GM21576 (cell line): ENCODE measurements around the gene PCSK5.

ENCODE experiments used
- ATAC-seq: cut with Tn5 transposase; IDR thresholded peaks from one replicate; pipeline ENCODE4 v1.9.1; 2021; ENCODE audit warnings: mild to moderate bottlenecking, moderate library complexity; ENCODE audit not compliant: unreplicated experiment

PCSK5 gene

DNA sequence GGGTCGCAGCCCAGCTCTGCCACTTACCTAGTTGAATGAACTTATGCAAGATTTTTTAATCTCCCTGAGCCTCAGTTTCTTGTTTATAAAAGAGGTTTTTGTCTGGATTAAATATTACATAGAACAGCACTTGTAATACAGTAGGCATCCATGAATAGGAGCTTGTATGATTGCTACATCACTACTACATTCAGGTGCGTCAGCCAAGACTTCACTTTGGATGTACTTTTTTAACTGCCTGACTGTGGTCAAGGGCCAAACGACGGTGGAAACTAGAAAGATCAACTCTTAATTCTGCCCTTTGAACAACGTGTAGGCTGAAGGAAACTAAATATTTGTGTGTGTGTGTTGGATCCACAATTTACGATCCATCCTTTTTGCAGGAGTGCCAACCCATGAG, 330.9 kb downstream of the PCSK5 start:
- no peak for ATAC-seq

DNA sequence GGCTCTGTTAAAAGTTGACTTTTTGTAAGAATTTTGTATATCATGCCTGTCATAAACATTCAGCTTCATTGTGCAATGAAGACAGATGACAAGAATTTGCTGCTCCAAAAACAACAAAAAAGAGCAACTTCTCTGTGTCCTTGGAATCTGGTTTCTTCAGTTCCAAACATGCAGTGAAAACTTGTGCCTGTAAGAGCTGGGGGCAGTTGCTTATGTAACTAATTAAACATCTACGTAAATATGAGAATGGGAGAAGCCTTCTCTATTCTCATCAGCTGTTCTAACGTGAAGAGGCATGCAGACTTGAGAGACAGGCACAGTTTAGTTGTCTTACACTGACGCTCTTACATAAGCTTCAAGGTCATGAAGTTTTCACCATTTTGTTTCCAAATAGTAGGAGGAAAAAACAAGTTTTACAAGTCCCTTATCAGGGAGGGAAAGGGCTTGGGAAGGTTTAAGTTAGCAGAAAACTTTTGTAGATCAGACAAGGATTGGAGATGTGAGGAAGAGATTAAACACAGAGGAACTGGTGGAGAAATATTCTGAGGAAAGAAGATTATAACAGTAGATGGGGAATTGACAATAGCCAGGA, 333.4 kb downstream of the PCSK5 start:
- no peak for ATAC-seq

DNA sequence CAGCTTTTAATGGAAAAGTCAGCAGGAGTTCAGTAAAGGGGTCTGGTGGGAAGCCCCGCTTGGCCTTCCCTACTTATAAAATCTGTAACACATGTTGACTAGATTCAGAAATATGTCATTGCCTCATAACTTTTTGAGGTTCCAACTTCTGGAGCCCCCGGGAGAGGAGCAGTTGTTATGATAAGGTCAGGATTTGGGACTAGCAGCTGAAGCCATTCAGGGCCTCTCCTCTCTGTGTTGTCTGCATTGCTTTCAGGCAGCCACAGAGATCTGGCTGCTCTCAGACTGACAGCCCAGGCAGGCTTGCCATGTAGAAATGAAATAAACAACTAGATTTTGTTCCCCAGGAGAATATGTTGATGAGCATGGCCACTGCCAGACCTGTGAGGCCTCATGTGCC, 336.7 kb downstream of the PCSK5 start:
- no peak for ATAC-seq

DNA sequence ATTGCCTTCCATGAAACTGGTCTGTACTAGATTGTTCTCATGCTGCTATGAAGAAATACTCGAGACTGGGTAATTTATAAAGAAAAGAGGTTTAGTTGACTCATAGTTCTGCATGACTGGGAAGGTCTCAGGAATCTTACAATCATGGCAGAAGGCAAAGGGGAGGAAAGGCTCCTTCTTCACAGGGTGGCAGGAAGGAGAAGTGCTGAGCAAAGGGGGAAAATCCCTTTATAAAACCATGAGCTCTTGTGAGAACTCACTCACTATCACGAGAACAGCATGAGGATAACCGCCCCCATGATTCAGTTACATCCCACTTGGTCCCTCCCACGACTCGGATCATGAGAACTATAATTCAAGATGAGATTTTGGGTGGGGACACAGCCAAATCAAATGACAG, 340.5 kb downstream of the PCSK5 start:
- ATAC-seq = no peak

DNA sequence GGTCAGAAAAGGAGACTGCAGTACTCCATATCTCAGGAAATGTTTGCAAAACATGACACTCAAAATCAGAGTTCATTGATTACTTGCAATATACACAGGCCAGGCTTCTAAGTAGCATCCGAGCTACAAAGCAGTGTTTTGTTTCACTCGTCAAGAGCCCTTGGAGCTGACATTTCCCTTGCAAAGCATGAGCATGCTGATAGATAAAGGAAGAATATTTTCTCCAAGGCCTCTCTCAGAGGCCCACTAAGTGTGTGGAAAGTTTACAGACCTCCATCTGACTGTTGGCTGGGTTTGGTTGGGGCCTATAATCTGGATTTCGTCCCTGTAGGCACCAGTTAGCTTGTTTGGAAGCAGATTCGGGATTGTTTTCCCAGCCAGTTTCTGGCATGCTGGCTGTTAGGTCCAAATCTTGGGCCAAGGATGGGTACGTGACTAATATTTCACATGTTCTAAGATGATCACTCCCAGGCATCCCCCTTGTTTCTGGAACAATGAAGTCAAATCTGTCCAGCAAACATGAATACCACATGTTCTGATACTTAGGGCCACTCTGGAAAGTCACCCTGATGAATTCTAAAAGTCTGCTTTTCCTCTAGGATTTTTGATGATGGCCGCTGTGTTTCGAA, 342.5 kb downstream of the PCSK5 start:
- ATAC-seq = no peak

DNA sequence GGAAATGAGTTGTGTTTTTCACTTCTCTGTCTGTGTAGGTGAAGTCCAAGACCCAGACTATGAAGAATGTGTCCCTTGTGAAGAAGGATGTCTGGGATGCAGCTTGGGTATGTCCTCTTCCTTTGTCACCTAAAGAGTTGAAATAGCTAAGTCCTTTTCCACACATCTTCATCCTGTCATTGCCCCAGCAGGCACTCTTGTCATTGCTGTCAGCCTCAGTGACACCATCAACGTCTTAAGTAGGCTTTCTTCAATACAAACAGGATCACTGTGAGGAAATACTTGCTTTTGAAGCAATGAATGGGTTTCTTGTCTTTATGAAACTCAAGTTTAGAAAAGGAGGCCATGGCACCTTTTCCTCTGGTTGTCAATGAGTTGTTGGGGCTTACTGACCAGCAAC, 350.1 kb downstream of the PCSK5 start:
- no peak for ATAC-seq

DNA sequence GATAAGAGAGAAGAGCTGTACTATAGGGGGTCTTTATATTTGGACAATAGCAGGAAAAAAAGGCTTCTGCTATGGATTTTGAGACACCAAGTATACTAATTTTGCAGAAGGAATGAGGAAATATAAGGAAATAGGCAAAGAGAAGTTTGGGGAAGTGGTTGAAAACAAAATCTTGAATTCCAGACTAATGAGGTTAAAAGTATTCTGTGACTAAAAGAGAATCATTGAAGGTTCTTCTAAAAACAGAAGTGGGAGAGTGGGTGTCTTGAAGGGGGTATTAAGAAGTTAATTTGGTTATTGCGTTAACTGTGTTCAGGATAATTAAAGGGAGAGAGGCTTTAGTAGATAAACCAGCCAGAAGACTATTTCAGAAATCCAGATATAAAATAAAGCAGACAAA, 355.0 kb downstream of the PCSK5 start:
- no peak for ATAC-seq

DNA sequence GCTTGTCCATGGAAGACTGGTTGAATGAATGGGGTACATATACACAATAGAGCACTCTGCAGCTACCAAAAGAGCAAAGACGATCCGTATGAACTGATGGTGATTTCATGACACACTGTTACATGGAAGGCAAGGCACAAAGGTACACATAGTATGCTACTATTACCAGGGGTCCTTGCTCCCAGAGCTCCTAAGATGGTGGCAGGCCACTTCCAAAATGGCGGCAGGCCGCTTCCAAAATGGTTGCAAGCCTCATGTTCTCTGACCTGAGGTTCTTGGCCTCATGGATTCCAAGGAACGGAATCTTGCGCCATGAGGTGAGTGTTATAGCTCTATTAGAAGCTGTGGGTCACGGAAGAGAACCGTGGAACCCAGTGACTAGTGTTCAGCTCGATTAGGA, 356.2 kb downstream of the PCSK5 start:
- ATAC-seq = no peak

DNA sequence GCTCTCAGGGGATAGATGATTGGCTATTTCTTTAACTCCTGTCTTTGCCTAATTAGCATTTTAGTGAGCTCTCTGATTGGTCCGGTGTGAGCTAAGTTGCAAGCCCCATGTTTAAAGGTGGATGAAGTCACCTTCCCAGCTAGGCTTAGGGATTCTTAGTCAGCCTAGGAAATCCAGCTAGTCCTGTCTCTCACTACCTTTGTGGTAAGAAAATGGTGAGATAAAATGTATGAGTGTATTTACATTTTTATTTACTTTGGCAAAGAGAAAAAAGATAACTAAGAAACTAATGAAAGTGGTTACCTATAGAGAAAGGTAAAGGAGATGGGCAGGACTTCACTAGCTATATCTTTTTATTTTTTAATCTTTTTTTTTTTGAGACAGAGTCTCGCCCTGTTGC, 357.0 kb downstream of the PCSK5 start:
- ATAC-seq = no peak

DNA sequence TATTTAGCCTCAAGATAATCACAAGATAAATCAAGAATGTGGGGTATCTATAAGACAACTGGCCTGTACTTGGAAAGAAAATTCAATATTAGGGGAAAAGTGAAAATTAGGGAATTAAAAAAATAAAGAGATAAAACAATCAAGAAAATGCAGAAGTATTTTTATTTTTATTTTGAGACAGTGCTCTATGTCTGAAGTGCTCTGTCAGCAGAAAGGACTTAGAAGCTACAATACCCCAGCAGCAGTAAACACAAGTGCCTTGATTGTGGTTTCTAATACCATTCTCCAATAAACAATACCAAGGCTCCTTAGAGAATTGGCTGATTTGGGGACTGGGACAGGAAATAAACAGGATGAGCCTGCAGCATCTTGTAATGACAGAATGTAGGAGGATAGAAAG, 358.8 kb downstream of the PCSK5 start:
- ATAC-seq = no peak

DNA sequence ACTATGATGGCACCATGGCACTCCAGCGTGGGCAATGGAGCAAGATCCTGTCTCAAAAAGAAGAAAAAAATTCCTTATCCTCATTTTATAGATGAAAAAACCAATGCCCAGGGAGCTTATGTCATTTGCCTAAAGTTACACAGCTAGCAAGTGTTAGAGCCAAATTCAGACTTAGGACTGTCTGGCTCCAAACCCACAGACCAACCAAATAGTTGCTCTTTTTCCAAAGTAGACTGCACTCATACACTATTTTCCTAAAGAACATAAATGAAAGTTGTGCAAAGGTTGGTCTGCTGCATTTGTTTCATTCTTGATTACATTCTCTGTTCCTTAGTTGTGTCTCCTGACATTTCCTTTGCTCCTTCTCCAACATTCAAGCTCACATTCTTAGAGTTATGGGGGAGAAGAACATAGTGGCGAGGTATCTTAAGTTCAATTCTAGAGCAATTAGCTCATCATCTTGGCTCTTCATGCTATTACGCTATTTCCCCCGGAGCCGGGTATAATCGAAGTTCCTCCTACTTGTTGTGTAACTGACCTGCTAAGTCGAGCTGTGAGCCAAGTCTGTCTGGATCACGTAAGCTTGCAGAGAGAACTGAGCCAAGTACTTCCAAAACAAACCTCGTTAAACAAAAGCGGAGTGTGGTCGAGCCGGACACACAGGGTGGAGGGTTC, 365.4 kb downstream of the PCSK5 start:
- ATAC-seq = no peak

DNA sequence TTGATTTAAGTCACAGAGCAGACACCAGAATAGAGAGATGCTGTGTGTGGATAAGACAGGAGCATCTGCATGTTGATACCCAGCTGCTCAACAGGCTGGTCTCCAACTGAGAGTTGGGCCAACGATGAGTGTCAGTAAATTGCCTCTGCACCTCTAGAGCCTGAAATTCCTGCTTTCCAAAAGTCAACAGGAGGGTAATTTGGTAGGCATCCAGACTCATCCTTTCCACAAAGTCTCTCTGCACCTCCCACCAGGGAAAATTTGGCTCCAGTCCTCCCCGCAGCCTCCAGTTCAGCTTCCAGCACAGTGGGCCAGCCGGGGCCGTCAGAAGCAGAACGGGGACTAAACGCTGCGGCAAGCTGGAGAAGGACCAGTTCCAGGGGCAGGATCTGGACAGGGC, 366.8 kb downstream of the PCSK5 start:
- ATAC-seq = no peak

DNA sequence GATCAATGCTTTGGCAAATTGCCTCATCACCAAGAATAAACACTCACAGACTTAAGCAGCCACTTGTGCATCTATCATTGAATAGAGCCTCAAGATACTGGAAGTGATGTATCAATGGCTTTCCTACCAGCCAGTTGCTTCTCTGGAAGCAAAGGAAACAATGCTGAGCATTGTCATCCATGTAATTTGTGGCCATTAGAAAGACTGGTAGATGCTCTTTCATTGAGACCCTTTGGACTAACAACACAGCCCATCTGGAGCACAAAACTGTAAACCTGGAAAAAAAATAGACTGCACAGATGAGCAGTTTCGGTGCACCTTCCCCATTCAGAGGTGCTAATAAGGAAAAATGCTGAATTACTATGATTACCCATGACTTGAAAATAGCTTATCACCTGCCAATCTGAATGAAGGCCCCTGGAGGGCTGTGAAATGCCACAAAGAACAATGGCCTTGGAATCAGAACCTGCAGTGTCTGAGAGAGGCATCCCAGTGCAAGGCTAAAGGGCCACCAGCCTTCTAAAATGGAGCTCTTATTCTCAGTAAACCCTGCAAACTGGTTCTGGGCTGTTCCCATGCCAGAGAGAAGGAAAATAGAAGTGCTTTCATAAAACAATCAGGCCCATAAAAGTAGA, 376.3 kb downstream of the PCSK5 start:
- ATAC-seq = no peak

DNA sequence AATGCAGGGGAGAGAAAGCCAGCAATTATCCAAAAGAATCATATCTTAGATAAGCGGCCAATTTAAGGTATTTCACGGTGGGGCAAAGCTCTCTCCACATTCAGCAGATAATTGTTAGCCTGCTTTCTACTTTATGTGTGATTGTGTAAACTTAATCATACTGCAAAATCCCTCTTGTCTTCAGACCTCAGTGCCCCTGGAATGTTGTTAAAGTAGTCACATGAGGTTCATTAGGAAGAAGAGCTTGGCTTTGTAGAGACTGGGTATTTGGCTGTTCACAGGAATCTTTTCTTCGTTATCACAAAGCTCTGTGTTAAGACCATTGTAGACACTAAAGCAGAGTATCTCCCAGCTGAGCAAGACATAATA, 376.8 kb downstream of the PCSK5 start:
- no peak for ATAC-seq

DNA sequence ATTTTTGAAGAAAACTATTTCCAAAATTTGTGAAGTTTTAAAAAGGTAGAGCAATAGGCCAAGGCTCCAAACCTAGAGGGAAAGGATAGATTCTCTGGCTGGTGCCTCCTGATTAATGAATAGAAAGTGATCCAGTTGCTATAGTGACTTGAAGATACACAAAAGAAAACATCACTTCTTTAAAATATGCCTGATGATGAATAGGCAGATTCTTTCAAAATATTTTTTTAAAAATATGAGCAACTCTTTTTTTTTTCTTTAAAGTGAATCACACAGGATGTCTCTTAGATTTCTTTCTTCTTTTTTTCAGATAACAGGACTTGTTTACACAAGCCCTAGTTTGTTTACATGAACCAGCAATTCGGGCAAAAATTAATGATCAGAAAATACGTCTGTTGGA, 379.3 kb downstream of the PCSK5 start:
- ATAC-seq = no peak

DNA sequence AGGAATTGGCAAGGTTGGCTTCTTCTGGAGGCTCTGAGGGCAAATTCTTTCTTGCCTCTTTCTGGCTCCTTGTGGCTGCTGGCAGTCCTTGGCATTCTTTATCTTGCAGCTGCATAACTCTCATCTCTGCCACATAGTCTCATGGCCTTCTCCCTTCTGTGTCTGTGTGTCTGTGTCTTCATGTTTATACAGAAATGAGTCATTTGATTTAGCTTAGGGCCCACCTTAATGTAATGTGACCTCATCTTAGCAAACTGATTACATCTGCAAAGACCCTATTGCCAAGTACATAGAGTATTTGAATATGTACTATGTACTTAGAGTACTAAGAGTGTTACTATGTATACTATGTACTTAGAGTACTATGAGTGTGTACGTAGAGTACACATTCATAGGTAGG, 381.3 kb downstream of the PCSK5 start:
- ATAC-seq = no peak

DNA sequence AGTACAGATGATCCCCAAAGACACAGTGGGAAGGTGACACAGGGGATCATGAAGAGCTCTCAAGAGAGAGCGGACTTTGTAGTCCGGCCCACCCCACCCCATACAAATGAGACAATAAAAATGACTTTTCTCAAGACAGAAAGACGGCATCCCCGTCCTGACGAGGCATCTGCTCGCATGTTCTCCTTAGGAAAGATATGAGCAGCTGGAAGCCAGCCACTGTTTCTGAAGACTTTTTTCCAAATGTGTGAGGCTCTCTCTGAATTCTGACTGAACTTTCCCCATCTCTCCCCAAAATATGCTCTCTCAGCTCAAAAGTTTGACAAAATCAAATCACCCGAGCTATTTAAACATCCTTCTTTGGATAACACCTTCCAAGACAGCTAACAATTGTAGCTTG, 398.6 kb downstream of the PCSK5 start:
- ATAC-seq = no peak

DNA sequence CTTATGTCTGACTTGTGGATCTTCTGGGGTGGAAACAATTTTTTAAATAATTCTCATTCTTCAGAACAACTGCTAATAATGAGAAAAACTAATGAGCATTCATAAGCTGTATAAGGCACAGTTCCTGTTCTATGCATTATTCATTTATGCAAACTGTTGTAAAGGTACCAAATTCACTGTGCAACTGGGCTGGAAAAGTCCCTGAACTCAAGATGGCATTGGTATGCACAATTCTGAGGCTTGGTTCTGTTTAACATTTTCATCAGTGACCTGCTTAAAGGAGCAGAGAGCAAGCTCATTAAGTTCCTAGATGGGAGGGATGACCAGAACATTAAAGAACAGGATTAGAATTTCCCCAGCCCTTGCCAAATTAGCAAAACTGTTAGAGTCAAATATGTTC, 399.2 kb downstream of the PCSK5 start:
- no peak for ATAC-seq

DNA sequence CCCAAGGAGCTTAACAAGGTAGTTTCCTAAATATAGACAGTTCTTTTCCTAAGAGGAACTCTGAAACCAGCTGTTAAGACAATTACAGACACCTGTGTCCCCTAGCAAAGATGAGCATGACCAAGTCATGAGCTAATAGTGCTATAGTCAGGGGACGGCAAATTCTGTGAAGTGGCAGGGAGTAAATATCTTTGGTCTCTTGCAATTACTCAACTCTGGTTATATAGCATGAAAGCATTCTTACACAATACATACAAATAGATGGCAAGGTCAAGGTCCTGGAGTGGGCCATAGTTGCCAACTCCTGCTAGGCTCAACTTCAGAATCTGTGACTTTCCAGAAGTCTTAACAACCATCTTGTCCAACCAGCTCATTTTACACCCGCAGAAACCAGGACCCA, 400.1 kb downstream of the PCSK5 start:
- ATAC-seq = no peak

DNA sequence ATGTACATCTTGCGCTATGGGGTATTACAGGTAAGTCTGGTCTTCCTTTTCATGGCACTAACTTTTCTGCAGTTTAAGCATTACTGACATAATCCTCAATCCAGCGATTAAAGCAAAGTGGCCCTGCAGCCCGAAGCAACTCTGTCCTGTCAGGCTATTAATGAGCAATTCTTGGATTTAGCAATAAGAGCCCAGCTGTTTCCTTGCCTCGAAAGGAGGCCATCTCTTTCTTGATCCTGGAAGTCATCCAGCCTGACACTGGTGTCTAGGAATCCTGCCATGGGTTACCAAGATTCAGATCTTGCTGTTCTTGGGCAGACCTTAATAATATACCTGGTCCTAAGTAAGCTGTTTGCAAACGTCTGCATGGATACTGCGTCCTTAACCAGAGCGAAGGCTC, 401.8 kb downstream of the PCSK5 start:
- ATAC-seq = no peak

DNA sequence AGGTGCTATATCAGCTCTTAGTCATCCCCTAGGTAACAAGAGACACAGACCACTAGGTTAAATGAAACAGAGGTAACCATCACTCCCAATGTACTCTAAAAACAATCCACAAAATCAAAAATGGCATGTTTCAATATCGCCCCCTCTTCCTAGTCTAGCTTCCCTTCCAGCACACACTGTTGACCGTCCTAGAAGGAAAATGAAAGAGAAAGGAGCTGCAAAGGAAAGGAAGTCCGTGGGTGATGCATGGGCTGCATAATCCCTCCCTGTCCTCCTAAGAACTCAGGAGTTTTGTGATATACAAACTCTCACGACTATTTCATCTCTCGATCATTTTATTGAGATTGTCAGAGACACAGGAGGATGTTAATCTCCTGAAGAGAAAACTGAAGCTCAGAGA, 402.2 kb downstream of the PCSK5 start:
- ATAC-seq = no peak

DNA sequence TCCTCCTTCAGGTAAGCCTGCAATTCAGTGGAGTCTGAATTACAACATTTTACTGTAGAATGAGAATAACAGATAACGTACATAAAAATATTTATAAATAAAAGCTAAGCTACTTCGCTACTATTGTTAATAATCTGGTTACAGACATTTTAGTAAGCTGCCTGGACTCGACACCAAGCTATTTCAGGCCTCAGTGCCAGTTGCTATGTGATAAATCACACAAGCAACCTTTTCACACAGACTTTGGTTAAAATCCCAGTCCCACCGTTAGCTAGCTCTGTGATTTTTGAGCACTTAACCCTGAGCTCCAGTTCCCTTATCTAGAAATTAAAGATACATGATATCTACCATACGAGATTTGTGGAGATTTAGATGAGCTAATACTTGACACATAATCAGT, 403.8 kb downstream of the PCSK5 start:
- ATAC-seq = no peak
